Right lobe of liver (tissue), 4 donors: ENCODE results near the gene LPAR1.

Experiments used
- POLR2A ChIP-seq: fragments of 450-650 bp; IDR thresholded peaks from one replicate; pipeline ENCODE4 v1.6.1; 2017; ENCODE audit warnings: antibody characterized with exemption, mild to moderate bottlenecking
- TF ChIP-seq, protein P1 (sequence below), 4 donors: fragments of 200-600 bp in 3 of 4; fragments of 450-650 bp in 1 of 4; IDR thresholded peaks; one replicate each; pipeline versions ENCODE4 v1.5.1 to v1.8.0; 2016 to 2022; ENCODE audit warnings: antibody characterized with exemption in 4 of 4, mild to moderate bottlenecking in 2 of 4
- donor health status: DM: no; HTN: no; CAD: no.
- donor health status: DM: no; HTN: no; CAD: no.
- donor health status: DM: no; HTN: yes; CAD: no.

DNA sequence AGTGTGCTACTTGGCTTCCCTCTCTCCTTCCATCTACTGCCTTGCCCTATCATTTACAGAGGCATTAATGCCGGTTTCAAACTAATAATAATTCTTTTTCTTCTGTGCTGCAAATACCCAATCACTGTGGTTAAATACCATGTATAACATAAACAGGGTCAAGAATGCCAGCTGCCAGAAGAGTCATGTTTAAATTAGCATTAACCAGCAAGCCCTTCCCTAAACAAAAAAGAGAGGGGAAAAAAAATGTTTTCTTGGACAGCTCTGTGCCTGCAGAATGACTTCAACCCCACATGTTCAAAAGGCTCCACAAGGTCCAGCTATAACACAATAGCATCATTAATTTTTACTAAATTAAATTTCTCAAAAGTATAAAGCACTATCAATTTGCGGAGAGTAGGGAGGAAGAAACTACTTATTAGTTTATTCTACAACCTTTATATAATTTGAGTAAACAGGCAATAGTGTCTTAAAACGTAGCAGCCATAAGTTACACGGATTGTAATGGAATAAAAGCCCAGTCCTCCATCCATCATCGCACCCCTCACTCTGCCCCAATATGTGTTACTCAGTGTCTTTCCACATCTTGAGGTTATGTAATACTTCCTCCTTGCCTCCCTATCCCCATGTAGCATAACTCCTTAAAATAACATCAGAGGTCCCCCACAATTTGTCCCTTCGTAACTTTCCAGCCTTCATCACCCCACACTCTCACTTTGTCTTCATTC is 3.9 kb downstream of the LPAR1 start:
- TF ChIP-seq, protein P1, sequence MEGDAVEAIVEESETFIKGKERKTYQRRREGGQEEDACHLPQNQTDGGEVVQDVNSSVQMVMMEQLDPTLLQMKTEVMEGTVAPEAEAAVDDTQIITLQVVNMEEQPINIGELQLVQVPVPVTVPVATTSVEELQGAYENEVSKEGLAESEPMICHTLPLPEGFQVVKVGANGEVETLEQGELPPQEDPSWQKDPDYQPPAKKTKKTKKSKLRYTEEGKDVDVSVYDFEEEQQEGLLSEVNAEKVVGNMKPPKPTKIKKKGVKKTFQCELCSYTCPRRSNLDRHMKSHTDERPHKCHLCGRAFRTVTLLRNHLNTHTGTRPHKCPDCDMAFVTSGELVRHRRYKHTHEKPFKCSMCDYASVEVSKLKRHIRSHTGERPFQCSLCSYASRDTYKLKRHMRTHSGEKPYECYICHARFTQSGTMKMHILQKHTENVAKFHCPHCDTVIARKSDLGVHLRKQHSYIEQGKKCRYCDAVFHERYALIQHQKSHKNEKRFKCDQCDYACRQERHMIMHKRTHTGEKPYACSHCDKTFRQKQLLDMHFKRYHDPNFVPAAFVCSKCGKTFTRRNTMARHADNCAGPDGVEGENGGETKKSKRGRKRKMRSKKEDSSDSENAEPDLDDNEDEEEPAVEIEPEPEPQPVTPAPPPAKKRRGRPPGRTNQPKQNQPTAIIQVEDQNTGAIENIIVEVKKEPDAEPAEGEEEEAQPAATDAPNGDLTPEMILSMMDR (IDR thresholded peaks at IDR 0.05) = no peak
- no peak for TF ChIP-seq POLR2A
